Mammary epithelial cell (primary cell): Measurements from ENCODE around the gene SIRT2.

ENCODE experiments used
- EZH2 ChIP-seq: IDR thresholded peaks from 2 replicates; pipeline ENCODE4 v1.6.1; 2012; ENCODE audit warnings: low read length, inconsistent platforms, borderline replicate concordance
- TF ChIP-seq, protein P1 (sequence below), 2 donors: IDR thresholded peaks in 1 of 2; conservative IDR thresholded peaks in 1 of 2; 2 replicates each; pipeline ENCODE4 v1.5.1; 2011 to 2012; ENCODE audit warnings: inconsistent platforms in 2 of 2, low read length in 2 of 2, mild to moderate bottlenecking in 2 of 2, control low read depth in 1 of 2, low read depth in 1 of 2; ENCODE audit not compliant: insufficient read depth in 1 of 2; ENCODE audit errors: extremely low read depth in 1 of 2

GRCh38 chr19:38879400-38879751, 20.0 kb downstream of the SIRT2 start:
- TF ChIP-seq EZH2 = no peak
- TF ChIP-seq, protein P1, sequence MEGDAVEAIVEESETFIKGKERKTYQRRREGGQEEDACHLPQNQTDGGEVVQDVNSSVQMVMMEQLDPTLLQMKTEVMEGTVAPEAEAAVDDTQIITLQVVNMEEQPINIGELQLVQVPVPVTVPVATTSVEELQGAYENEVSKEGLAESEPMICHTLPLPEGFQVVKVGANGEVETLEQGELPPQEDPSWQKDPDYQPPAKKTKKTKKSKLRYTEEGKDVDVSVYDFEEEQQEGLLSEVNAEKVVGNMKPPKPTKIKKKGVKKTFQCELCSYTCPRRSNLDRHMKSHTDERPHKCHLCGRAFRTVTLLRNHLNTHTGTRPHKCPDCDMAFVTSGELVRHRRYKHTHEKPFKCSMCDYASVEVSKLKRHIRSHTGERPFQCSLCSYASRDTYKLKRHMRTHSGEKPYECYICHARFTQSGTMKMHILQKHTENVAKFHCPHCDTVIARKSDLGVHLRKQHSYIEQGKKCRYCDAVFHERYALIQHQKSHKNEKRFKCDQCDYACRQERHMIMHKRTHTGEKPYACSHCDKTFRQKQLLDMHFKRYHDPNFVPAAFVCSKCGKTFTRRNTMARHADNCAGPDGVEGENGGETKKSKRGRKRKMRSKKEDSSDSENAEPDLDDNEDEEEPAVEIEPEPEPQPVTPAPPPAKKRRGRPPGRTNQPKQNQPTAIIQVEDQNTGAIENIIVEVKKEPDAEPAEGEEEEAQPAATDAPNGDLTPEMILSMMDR (conservative IDR thresholded peaks at IDR 0.05 in 1 of 2, IDR thresholded peaks at IDR 0.05 in 1 of 2; ENCODE audit: extremely low read depth in 1 of 2, insufficient read depth in 1 of 2, low read depth in 1 of 2, low read length in 2 of 2) = no peak
